Caco-2 (cell line): ENCODE data around the gene CTSD. TPM values are rescaled to one million over a fixed set of nuclear protein-coding genes. Genes with fewer than 3 reads are reported as not detected.

ENCODE experiments used
- BruUV-seq: library from RNA; stranded (reverse); fragments of 400-500 nt; replicated peaks from 2 replicates; lab custom pipeline; 2021; lab: Mats Ljungman, UMichigan
- CTCF ChIA-PET: fragments of 300-600 bp; sonication (Branson Sonifier 250); formaldehyde crosslinking; loops from one replicate; lab custom pipeline; 2022; ENCODE audit warnings: antibody characterized with exemption; lab: Charles Lee
- POLR2A ChIA-PET: fragments of 300-600 bp; sonication (Branson Sonifier 250); formaldehyde crosslinking; loops from one replicate; lab custom pipeline; 2022; ENCODE audit warnings: antibody characterized with exemption; lab: Charles Lee
- DNase-seq, 2 experiments: peaks; one replicate each; pipeline versions ENCODE4 v3.0.0 to v3.0.0-alpha.2; 2020 to 2022
- H3K27me3 ChIP-seq: replicated peaks from 2 replicates; pipeline ENCODE4 v1.6.0; 2011; ENCODE audit warnings: low read length; ENCODE audit not compliant: control insufficient read depth, insufficient read depth
- H3K36me3 ChIP-seq: 2 replicates; pipeline ENCODE4 v1.5.1; 2011; ENCODE audit warnings: low read length; ENCODE audit not compliant: control insufficient read depth, insufficient read depth
- H3K4me1 ChIP-seq: fragments of 250-450 bp; sonication (Bioruptor Pico); 2 replicates; pipeline ENCODE4 v1.5.1; 2020; ENCODE audit warnings: mild to moderate bottlenecking
- H3K4me3 ChIP-seq: 2 replicates; pipeline ENCODE4 v1.5.1; 2011; ENCODE audit warnings: low read depth, mild to moderate bottlenecking, control low read depth, low read length
- H3K9me3 ChIP-seq: fragments of 250-450 bp; sonication (Bioruptor Pico); 2 replicates; pipeline ENCODE4 v1.5.1; 2020; ENCODE audit warnings: mild to moderate bottlenecking, moderate library complexity
- H3K27ac Mint-ChIP-seq: one replicate; pipeline ENCODE4 v1.8.0; 2022; ENCODE audit warnings: mixed read lengths; ENCODE audit not compliant: unreplicated experiment
- H3K27me3 Mint-ChIP-seq: one replicate; pipeline ENCODE4 v1.8.0; 2022; ENCODE audit warnings: mixed read lengths; ENCODE audit not compliant: insufficient read depth, unreplicated experiment
- H3K36me3 Mint-ChIP-seq: one replicate; pipeline ENCODE4 v1.8.0; 2022; ENCODE audit warnings: mild to moderate bottlenecking, mixed read lengths; ENCODE audit not compliant: insufficient read depth, unreplicated experiment
- H3K4me1 Mint-ChIP-seq: one replicate; pipeline ENCODE4 v1.8.0; 2022; ENCODE audit warnings: low read depth, mixed read lengths; ENCODE audit not compliant: unreplicated experiment
- H3K4me3 Mint-ChIP-seq: one replicate; pipeline ENCODE4 v1.8.0; 2022; ENCODE audit warnings: mild to moderate bottlenecking, moderate library complexity, mixed read lengths; ENCODE audit not compliant: unreplicated experiment
- H3K9me3 Mint-ChIP-seq: one replicate; pipeline ENCODE4 v1.8.0; 2022; ENCODE audit warnings: mixed read lengths; ENCODE audit not compliant: unreplicated experiment
- intact Hi-C: fragments of 100-400 bp; cut with micrococcal nuclease; formaldehyde crosslinking; loops from one replicate; pipeline ENCODE4 v1.10.0; 2022; ENCODE audit not compliant: unreplicated experiment
- total RNA-seq: library from RNA; stranded (reverse); gene quantifications from 2 replicates; pipeline ENCODE4 v1.2.3, GENCODE V29; 2022
- TF ChIP-seq, protein P1 (sequence below), 2 experiments: fragments of 200-600 bp in 1 of 2; IDR thresholded peaks; 1 replicate in 1 of 2; 2 replicates in 1 of 2; pipeline versions ENCODE4 v1.5.1 to v1.8.0; 2011 to 2022; ENCODE audit warnings: antibody characterized with exemption in 1 of 2, control low read depth in 1 of 2, inconsistent platforms in 1 of 2, low read depth in 1 of 2, low read length in 1 of 2, mild to moderate bottlenecking in 1 of 2, moderate library complexity in 1 of 2; ENCODE audit not compliant: insufficient read depth in 1 of 2, severe bottlenecking in 1 of 2, unreplicated experiment in 1 of 2

CTSD gene
- total RNA-seq, 1 experiment from 2014 or later: 335 TPM

DNA sequence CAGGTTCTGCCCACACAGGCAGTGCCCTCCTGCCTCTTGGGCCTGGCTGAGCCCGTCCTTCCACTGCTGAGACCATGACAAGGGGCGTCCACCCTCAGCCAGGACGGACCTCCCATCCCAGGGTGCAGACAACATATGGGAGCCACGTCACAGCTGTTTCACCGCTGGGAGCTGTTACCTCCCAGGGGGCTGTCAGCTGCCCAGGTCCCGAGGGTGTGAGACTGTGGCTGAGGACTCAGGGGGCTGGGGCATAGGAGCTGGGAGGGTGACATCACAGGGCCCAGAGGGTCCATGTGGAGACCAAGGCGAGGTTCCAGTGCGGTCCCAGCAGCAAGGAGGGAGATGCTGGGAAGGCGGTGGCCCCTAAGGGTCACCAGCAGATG lies 17.9 kb upstream of the CTSD start:
- Histone ChIP-seq H3K4me3 (no peak overlapping the region), H3K27me3 (no peaks in the 10 kb centered on the region), H3K36me3 (no peaks in the 10 kb centered on the region), H3K9me3 (no peaks in the 10 kb centered on the region), H3K4me1 (peaks cover 3% of the 10 kb centered on the region; the same call in 1 of the 2 replicates)
- DNase-seq: no peak
- no peak overlapping the region for H3K27ac Mint-ChIP-seq
- ChIA-PET CTCF (interaction anchor here (0.5 kb wide), 1 partner anchor 64 kb away, joined by 4 read pairs; no protein-coding TSS in a partner anchor), POLR2A (no interaction called here)
- H3K27me3 Mint-ChIP-seq: no peaks in the 10 kb centered on the region
- BruUV-seq: no TSS peak
- TF ChIP-seq, protein P1, sequence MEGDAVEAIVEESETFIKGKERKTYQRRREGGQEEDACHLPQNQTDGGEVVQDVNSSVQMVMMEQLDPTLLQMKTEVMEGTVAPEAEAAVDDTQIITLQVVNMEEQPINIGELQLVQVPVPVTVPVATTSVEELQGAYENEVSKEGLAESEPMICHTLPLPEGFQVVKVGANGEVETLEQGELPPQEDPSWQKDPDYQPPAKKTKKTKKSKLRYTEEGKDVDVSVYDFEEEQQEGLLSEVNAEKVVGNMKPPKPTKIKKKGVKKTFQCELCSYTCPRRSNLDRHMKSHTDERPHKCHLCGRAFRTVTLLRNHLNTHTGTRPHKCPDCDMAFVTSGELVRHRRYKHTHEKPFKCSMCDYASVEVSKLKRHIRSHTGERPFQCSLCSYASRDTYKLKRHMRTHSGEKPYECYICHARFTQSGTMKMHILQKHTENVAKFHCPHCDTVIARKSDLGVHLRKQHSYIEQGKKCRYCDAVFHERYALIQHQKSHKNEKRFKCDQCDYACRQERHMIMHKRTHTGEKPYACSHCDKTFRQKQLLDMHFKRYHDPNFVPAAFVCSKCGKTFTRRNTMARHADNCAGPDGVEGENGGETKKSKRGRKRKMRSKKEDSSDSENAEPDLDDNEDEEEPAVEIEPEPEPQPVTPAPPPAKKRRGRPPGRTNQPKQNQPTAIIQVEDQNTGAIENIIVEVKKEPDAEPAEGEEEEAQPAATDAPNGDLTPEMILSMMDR (IDR thresholded peaks at IDR 0.05; ENCODE audit: insufficient read depth in 1 of 2, low read depth in 1 of 2, low read length in 1 of 2, severe bottlenecking in 1 of 2, unreplicated experiment in 1 of 2): no peak
- H3K36me3 Mint-ChIP-seq: no peaks in the 10 kb centered on the region
- H3K4me1 Mint-ChIP-seq: no peaks in the 10 kb centered on the region
- intact Hi-C loops: no loop called here
- no peaks in the 10 kb centered on the region for H3K9me3 Mint-ChIP-seq
- H3K4me3 Mint-ChIP-seq: no peak overlapping the region

DNA sequence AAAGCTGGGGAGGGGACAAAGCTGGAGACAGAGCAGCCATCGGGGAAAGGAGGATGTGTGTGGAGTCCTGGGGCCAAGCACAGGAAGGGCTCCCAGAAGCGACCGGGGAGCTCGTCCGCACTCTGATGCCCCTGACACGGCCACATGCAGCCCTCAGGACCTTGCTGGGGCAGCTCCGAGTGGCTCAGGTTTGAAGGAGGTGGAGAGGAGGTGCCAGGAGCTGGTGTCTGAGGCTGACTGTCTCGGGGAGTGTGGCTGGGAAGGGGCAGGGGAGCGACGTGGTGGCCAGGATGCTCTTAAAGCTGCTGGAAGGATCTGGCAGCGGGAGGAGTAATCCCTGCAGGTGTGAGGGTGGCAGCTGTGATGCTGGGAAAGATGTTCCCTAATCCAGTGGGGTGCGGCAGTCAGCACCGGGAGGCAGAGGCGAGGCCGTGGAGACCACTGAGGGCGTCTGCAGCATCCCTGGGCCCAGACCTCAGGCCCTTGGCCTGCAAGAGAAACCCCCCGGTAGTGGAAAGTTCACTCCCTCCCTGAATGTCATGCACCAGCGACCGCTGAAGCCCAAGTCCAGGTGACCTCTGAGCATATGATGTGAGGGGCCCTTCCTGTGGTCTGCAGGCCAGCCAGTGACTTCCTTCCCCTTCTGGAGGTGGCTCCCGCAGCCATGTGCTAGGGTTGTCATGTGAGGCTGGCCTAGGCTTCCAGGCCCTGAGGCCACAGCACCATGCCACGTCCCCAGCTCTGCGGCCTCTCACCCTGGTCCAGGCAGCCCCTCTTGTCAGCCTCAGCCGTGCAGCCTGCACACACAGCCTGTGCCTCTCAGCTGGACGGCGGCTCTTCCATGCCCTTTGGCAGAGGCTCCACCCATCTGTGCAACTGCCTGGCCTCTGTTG lies 17.2 kb upstream of the CTSD start:
- no TSS peak for BruUV-seq
- CTCF ChIA-PET: interaction anchor here (0.5 kb wide), 1 partner anchor 63 kb away, joined by 4 read pairs; no protein-coding TSS in a partner anchor

More for the DNA sequence above, 17.2 kb upstream of the CTSD start:
- Histone ChIP-seq H3K36me3 (no peaks in the 10 kb centered on the region), H3K9me3 (no peaks in the 10 kb centered on the region), H3K27me3 (no peaks in the 10 kb centered on the region), H3K4me3 (no peak overlapping the region), H3K4me1 (peaks cover 3% of the 10 kb centered on the region; the same call in 1 of the 2 replicates)
- TF ChIP-seq, protein P1 (IDR thresholded peaks at IDR 0.05; ENCODE audit: insufficient read depth in 1 of 2, low read depth in 1 of 2, low read length in 1 of 2, severe bottlenecking in 1 of 2, unreplicated experiment in 1 of 2): no peak
- H3K27me3 Mint-ChIP-seq: no peaks in the 10 kb centered on the region
- no peaks in the 10 kb centered on the region for H3K9me3 Mint-ChIP-seq
- no peak overlapping the region for H3K4me3 Mint-ChIP-seq
- H3K27ac Mint-ChIP-seq: no peak overlapping the region
- no peaks in the 10 kb centered on the region for H3K36me3 Mint-ChIP-seq
- POLR2A ChIA-PET: no interaction called here
- DNase-seq: no peak
- intact Hi-C loops: no loop called here
- no peaks in the 10 kb centered on the region for H3K4me1 Mint-ChIP-seq
